AG09319 (cell line): ENCODE results near the gene FBLIM1.

Source experiments
- DNase-seq: peaks from one replicate; pipeline ENCODE4 v3.0.0-alpha.2; 2010; ENCODE audit warnings: low read depth; ENCODE audit errors: extremely low read depth
- TF ChIP-seq, protein P1 (sequence below): IDR thresholded peaks from 2 replicates; pipeline ENCODE4 v1.5.1; 2011; ENCODE audit warnings: low read depth, mild to moderate bottlenecking, inconsistent platforms, low read length, moderate library complexity

Gene FBLIM1

GRCh38 chr1:15762546-15762945 is 4.0 kb downstream of the FBLIM1 start:
- no peak for DNase-seq
- TF ChIP-seq, protein P1, sequence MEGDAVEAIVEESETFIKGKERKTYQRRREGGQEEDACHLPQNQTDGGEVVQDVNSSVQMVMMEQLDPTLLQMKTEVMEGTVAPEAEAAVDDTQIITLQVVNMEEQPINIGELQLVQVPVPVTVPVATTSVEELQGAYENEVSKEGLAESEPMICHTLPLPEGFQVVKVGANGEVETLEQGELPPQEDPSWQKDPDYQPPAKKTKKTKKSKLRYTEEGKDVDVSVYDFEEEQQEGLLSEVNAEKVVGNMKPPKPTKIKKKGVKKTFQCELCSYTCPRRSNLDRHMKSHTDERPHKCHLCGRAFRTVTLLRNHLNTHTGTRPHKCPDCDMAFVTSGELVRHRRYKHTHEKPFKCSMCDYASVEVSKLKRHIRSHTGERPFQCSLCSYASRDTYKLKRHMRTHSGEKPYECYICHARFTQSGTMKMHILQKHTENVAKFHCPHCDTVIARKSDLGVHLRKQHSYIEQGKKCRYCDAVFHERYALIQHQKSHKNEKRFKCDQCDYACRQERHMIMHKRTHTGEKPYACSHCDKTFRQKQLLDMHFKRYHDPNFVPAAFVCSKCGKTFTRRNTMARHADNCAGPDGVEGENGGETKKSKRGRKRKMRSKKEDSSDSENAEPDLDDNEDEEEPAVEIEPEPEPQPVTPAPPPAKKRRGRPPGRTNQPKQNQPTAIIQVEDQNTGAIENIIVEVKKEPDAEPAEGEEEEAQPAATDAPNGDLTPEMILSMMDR = no peak

DNA sequence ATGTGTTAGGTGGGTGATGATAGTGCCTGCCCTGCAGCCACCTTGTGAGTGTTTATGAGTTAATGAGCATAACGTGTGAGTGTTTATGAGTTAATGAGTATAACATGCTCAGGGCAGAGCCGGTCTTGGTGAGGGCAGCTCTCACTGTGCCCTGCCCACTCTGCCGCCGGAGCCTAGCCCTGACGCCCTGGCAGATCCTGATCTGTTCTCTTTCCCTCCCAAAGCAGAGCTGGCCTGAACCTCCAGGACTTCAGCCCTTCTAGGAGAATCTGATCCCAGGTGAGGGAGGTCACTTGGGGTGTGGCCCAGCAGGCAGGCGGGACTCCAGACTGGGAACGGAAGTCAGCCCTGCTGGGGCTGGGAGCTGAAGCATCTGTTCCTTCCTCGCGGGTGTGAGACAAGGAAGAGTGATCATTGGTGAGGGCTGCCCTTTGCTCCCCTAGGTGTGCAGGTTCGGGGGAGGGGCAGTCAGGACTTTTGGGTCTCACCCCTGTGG is 5.7 kb downstream of the FBLIM1 start:
- no peak for DNase-seq
- TF ChIP-seq, protein P1 = no peak

DNA sequence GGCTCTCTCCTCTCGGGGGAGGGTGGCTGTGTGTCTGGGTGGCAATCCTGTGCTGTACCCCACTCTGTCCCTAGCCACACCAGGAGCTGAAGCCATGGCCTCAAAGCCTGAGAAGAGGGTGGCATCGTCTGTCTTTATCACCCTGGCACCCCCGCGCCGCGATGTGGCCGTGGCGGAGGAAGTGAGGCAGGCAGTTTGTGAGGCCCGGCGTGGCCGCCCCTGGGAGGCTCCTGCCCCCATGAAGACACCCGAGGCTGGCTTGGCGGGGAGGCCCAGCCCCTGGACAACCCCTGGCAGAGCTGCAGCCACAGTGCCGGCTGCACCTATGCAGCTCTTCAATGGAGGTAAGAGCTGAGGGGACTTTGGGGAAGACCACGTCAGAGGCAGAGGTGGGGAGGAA is 6.3 kb downstream of the FBLIM1 start:
- DNase-seq = no peak
- TF ChIP-seq, protein P1 = no peak

- peak; percentile 43 for DNase-seq
Measured at GRCh38 chr1:15765495-15766194, 7.0 kb downstream of the FBLIM1 start.

GRCh38 chr1:15767941-15768340 is 9.3 kb downstream of the FBLIM1 start:
- TF ChIP-seq, protein P1 = no peak
- DNase-seq = no peak

More at GRCh38 chr1:15765495-15766194, 7.0 kb downstream of the FBLIM1 start:
- TF ChIP-seq, protein P1 = no peak

DNA sequence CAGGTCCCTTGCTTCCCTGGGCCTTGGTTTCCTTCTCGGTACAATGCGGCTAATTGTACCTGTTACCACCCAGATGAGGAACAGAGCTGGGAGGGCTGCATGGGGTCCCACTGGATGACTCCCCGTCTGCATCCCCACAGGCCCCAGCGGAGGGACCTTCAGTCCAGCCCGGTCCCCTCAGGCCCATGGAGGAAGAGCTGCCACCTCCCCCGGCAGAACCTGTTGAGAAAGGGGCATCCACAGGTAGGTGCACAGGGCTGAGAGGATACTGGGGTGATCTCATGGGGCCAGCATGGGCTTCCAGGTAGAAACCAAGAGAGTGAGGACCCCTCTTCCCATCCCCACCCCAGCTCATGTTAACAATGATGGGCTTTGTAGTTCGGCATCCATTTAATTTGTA is 9.8 kb downstream of the FBLIM1 start:
- DNase-seq = no peak
- TF ChIP-seq, protein P1 = no peak

DNA sequence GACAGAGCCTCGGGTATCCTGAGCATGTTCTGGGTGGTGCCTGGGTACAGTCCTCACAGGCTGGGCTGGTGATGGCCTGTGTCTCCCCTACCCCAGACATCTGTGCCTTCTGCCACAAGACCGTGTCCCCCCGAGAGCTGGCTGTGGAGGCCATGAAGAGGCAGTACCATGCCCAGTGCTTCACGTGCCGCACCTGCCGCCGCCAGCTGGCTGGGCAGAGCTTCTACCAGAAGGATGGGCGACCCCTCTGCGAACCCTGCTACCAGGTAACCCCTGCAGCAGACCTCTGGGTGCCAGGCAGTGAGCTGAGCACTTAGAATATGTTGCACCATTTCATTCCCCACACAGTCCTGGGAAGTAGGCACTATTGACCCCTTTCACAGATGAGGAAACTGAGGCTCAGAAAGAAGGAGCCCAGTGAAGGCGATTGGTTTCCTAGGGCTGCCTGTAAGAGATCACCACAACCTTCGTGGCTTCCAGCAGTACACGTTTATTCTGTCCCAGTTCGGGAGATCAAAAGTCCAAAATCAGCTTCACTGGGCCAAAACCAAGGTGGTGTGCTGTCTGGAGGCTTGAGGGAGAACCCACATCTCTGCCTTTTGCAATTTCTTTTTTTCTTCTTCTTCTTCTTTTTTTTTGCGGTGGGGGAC is 11.8 kb downstream of the FBLIM1 start:
- DNase-seq = no peak
- TF ChIP-seq, protein P1 = no peak
